CD4-positive, alpha-beta T cell (primary cell): Measurements from ENCODE around the gene NCKAP5. TPM values are rescaled to one million over a fixed set of nuclear protein-coding genes. Genes with fewer than 3 reads are reported as not detected.

Experiments
- ATAC-seq: fragments of 200-7000 bp; cut with Tn5 transposase; one replicate; pipeline ENCODE4 v1.10.0; 2022; ENCODE audit warnings: mild to moderate bottlenecking; ENCODE audit not compliant: poor library complexity
- CTCF ChIA-PET: fragments of 350-600 bp; sonication (Branson Sonifier 250); formaldehyde crosslinking; loops from one replicate; lab custom pipeline; 2021; ENCODE audit warnings: antibody characterized with exemption, inconsistent platforms; lab: Charles Lee
- POLR2A ChIA-PET: fragments of 350-600 bp; sonication (Branson Sonifier 250); formaldehyde crosslinking; loops from one replicate; lab custom pipeline; 2021; ENCODE audit warnings: antibody characterized with exemption, inconsistent platforms; lab: Charles Lee
- DNase-seq, 14 experiments: peaks; one replicate each; pipeline ENCODE4 v3.0.0-alpha.2; 2013 to 2020; ENCODE audit warnings: mixed read lengths in 2 of 14
- H3K27ac ChIP-seq, 2 donors: one replicate each; pipeline versions ENCODE4 v1.5.1 to v1.7.0; 2013; ENCODE audit warnings: low read length in 2 of 2, low read depth in 1 of 2, mild to moderate bottlenecking in 1 of 2
- H3K27me3 ChIP-seq, 2 experiments: 1 replicate in 1 of 2; 2 replicates in 1 of 2; pipeline versions ENCODE4 v1.6.1 to v1.7.0; 2013; ENCODE audit warnings: low read length in 2 of 2, control low read depth in 1 of 2, mild to moderate bottlenecking in 1 of 2, moderate library complexity in 1 of 2; ENCODE audit not compliant: insufficient read depth in 2 of 2, control insufficient read depth in 1 of 2
- H3K36me3 ChIP-seq: one replicate; pipeline ENCODE4 v1.6.1; 2013; ENCODE audit warnings: low read length, control low read depth; ENCODE audit not compliant: insufficient read depth
- H3K4me1 ChIP-seq: one replicate; pipeline ENCODE4 v1.6.1; 2013; ENCODE audit warnings: low read length, control low read depth; ENCODE audit not compliant: insufficient read depth
- H3K4me3 ChIP-seq: one replicate; pipeline ENCODE4 v1.5.1; 2013; ENCODE audit warnings: mild to moderate bottlenecking, low read length, moderate library complexity
- H3K9me3 ChIP-seq, 2 experiments: 1 replicate in 1 of 2; 2 replicates in 1 of 2; pipeline versions ENCODE4 v1.6.1 to v1.7.0; 2013; ENCODE audit warnings: low read length in 2 of 2, mild to moderate bottlenecking in 2 of 2, control low read depth in 1 of 2, moderate library complexity in 1 of 2; ENCODE audit not compliant: control insufficient read depth in 1 of 2, insufficient read depth in 1 of 2
- H3K27ac Mint-ChIP-seq: one replicate; pipeline ENCODE4 v1.8.0; 2020; ENCODE audit warnings: mixed read lengths
- H3K27me3 Mint-ChIP-seq: one replicate; pipeline ENCODE4 v1.8.0; 2021; ENCODE audit warnings: mixed read lengths
- H3K36me3 Mint-ChIP-seq: one replicate; pipeline ENCODE4 v1.8.0; 2021; ENCODE audit warnings: low read depth, mixed read lengths
- H3K4me1 Mint-ChIP-seq: one replicate; pipeline ENCODE4 v1.8.0; 2021; ENCODE audit warnings: low read depth, mixed read lengths
- H3K4me3 Mint-ChIP-seq: one replicate; pipeline ENCODE4 v1.8.0; 2020; ENCODE audit warnings: mild to moderate bottlenecking, mixed read lengths
- H3K9me3 Mint-ChIP-seq: one replicate; pipeline ENCODE4 v1.8.0; 2020; ENCODE audit warnings: mixed read lengths
- CTCF ChIP-seq: fragments of 200-600 bp; IDR thresholded peaks from one replicate; pipeline ENCODE4 v1.8.0; 2022; ENCODE audit warnings: antibody characterized with exemption, mild to moderate bottlenecking
- intact Hi-C, 2 experiments: fragments of 100-400 bp; cut with DNase I in 1 of 2; cut with micrococcal nuclease in 1 of 2; formaldehyde crosslinking; loops; one replicate each; pipeline versions ENCODE4 v1.15.1 to v1.9.0; 2023 to 2025; cut with DNase I, micrococcal nuclease
- total RNA-seq, 174 experiments: library from RNA in 2 of 174; stranded (reverse) in 2 of 174; gene quantifications; one replicate each; pipeline ENCODE4 v1.2.3 and lab custom pipeline; 2021 to 2026

Gene NCKAP5
- total RNA-seq, 2 experiments from 2014 or later = not detected

GRCh38 chr2:133574620-133575019 lies 6.4 kb upstream of the NCKAP5 start:
- no peak overlapping the region for H3K4me3 Mint-ChIP-seq
- Histone ChIP-seq H3K27me3 (no peaks in the 10 kb centered on the region), H3K4me3 (no peak overlapping the region), H3K36me3 (no peaks in the 10 kb centered on the region), H3K27ac (no peak overlapping the region), H3K4me1 (no peaks in the 10 kb centered on the region), H3K9me3 (peaks cover 0 to 8% of the 10 kb centered on the region in 2 experiments)
- no peaks in the 10 kb centered on the region for H3K9me3 Mint-ChIP-seq
- ChIA-PET CTCF (no interaction called here), POLR2A (no interaction called here)
- no peak for TF ChIP-seq CTCF
- H3K27ac Mint-ChIP-seq = no peak overlapping the region
- no peaks in the 10 kb centered on the region for H3K36me3 Mint-ChIP-seq
- H3K27me3 Mint-ChIP-seq = peaks cover 4% of the 10 kb centered on the region
- DNase-seq (no peak), ATAC-seq (no peak)
- no peaks in the 10 kb centered on the region for H3K4me1 Mint-ChIP-seq
- intact Hi-C loops = no loop called here

GRCh38 chr2:133574186-133574585 lies 5.9 kb upstream of the NCKAP5 start:
- no peaks in the 10 kb centered on the region for H3K27me3 ChIP-seq
- POLR2A ChIA-PET = no interaction called here
- DNase-seq (no peak), ATAC-seq (no peak)
- no peak overlapping the region for H3K27ac ChIP-seq
- intact Hi-C loops = no loop called here
- CTCF ChIA-PET = no interaction called here
- H3K4me3 Mint-ChIP-seq = no peak overlapping the region
- H3K27ac Mint-ChIP-seq = no peak overlapping the region
- H3K4me1 Mint-ChIP-seq = no peaks in the 10 kb centered on the region
- H3K27me3 Mint-ChIP-seq = peaks cover 8% of the 10 kb centered on the region
- H3K36me3 ChIP-seq = no peaks in the 10 kb centered on the region
- H3K9me3 Mint-ChIP-seq = no peaks in the 10 kb centered on the region
- no peak overlapping the region for H3K4me3 ChIP-seq
- H3K9me3 ChIP-seq = peaks cover 0 to 8% of the 10 kb centered on the region in 2 experiments
- H3K36me3 Mint-ChIP-seq = no peaks in the 10 kb centered on the region
- no peak for TF ChIP-seq CTCF
- no peaks in the 10 kb centered on the region for H3K4me1 ChIP-seq

- no peaks in the 10 kb centered on the region for H3K36me3 Mint-ChIP-seq
Observed at GRCh38 chr2:133573491-133574162, 5.4 kb upstream of the NCKAP5 start.

More at GRCh38 chr2:133573491-133574162, 5.4 kb upstream of the NCKAP5 start:
- Mint-ChIP-seq H3K4me3 (no peak overlapping the region), H3K4me1 (no peaks in the 10 kb centered on the region), H3K9me3 (no peaks in the 10 kb centered on the region), H3K27ac (no peak overlapping the region), H3K27me3 (peaks cover 8% of the 10 kb centered on the region)
- Histone ChIP-seq H3K4me3 (no peak overlapping the region), H3K27me3 (no peaks in the 10 kb centered on the region), H3K4me1 (no peaks in the 10 kb centered on the region), H3K36me3 (no peaks in the 10 kb centered on the region), H3K9me3 (peaks cover 0 to 8% of the 10 kb centered on the region in 2 experiments), H3K27ac (no peak overlapping the region)
- ATAC-seq (no peak), DNase-seq (no peak)
- ChIA-PET CTCF (no interaction called here), POLR2A (no interaction called here)
- no peak for TF ChIP-seq CTCF
- intact Hi-C loops = no loop called here
